KOPT-K1 (cell line): ENCODE results near the gene TRMT1.

Experiments
- H3K27ac ChIP-seq: fragments of 200-600 bp; sonication (generic); 2 replicates; pipeline ENCODE4 v1.5.1; 2016; ENCODE audit warnings: antibody characterized with exemption, mild to moderate bottlenecking, low read depth, low read length; ENCODE audit not compliant: poor library complexity, severe bottlenecking
- H3K36me3 ChIP-seq: fragments of 200-600 bp; sonication (generic); 2 replicates; pipeline ENCODE4 v1.5.1; 2017; ENCODE audit warnings: antibody characterized with exemption, mild to moderate bottlenecking, low read length, moderate library complexity; ENCODE audit not compliant: insufficient read depth
- H3K9me3 ChIP-seq: fragments of 200-600 bp; sonication (generic); 2 replicates; pipeline ENCODE4 v1.5.1; 2017; ENCODE audit warnings: antibody characterized with exemption, low read length, mild to moderate bottlenecking; ENCODE audit not compliant: insufficient read depth, poor library complexity, severe bottlenecking

TRMT1 gene

DNA sequence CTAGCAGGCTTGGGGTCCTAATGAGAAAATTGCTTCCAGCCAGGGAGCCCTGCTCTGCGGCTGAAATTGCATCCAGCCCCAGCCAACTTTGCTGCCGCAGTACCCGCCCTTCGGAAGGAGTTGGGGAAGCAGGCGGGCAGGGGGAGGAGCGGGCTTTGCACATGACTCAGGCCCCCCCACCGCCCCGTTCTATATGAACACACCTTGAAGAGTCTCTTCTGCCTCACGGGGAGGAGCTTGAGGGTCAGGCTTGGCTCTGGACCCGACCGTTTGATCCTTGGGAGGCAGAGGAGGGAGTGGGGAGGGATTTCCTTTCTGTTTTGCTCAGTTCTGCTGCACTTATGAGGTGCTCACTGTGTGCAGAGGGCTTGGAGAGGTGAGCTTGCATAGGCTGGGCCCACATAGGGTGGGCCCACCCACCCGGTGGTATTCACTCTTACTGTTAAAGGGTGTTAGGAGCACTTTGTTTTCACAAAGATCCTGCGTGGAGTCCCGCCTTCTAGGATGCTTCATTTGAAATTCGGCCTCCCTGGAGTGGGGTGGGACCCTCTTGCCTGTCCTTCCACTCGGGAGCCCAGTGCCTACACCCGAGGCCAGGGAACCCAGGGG lies 60.4 kb downstream of the TRMT1 start:
- no peaks in the 10 kb centered on the region for H3K36me3 ChIP-seq
- no peaks in the 10 kb centered on the region for H3K9me3 ChIP-seq
- H3K27ac ChIP-seq = no peak overlapping the region

DNA sequence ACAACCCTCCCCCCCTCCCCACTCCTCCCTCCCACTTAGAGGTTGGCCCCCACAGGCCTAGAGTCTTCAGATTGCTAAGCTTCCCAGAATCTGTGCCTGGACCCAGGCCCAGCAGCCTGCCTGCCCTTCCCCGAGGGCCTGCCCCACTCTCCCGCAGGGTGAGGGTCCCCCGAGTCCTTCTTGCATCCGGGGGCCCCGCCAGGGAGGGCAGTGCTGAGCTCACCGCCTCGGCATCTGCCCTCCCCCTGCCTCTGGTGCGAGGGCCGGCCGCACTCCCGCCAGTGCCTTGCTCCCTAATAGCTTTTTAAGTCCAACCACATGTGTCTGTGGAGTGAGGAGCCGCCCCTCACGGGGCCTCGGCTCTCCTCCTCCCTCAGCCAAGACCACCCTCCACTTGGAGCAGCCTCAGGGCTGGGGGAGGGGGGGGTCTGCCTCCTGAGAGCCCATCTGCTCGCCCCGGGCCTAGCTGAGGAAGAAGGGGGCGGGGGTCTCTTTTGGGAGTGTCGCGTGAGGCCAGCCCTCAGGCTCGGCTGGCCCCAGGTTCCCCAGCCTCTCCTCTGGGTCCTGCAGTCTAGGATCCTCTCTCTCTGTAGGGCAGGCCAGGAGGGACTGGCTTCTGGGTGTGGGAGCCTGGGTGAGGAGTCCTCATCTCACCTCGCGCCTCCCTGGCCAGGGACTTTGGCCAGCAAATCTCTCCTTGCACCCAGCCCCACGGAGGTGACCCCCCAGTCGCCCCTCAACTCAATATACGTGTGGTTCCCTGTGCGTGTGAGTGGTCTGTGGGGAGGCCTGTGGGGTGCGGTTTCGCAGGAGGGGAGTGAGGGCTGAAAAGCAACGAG lies 61.1 kb downstream of the TRMT1 start:
- no peaks in the 10 kb centered on the region for H3K9me3 ChIP-seq
- no peak overlapping the region for H3K27ac ChIP-seq
- no peaks in the 10 kb centered on the region for H3K36me3 ChIP-seq
